GM04503 (cell line): ENCODE measurements around the gene DST.

ENCODE experiments used
- DNase-seq: peaks from one replicate; pipeline ENCODE4 v3.0.0-alpha.2; 2012; ENCODE audit warnings: low read depth

DST gene

DNA sequence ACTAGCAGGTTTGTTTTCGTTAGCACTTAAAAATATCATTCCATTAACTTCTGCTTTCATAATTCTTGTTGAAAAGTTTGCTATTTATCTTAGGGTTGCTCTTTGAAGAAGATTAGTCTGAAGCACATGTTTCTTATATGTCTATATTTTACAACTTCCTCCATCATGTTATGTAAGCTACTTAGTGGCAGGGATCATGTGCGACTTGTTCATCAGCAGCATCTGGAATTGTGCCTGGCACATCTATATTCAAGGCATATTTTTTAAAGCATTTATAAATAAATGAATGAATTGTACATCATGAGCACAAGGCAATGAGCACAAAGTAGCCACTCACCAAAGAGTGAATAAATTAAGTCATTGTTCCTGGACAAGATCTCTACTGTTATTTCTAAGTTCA, 208.1 kb downstream of the DST start:
- DNase-seq = no peak

- no peak for DNase-seq
These were observed 209.6 kb downstream of the DST start for GRCh38 chr6:56433119-56433518.

DNA sequence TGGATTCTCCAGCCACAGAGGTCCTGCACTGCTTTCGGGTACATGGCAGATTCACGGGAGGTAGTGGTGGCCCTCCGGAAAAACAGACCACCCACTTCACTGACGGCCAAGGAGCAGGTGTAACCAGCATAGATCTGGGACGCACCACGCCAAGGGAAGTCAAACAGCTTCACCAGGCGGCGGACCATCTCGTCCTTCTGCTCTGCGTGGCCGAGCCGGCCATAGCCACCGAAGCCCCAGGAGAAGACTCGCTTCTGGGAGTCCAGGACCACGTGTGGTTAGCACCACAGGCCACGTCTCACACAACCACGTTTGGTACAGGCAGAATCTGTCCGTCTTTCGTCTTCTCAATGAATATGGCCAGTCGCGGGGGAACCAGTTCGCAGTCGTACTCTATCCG, 210.5 kb downstream of the DST start:
- DNase-seq = no peak

DNA sequence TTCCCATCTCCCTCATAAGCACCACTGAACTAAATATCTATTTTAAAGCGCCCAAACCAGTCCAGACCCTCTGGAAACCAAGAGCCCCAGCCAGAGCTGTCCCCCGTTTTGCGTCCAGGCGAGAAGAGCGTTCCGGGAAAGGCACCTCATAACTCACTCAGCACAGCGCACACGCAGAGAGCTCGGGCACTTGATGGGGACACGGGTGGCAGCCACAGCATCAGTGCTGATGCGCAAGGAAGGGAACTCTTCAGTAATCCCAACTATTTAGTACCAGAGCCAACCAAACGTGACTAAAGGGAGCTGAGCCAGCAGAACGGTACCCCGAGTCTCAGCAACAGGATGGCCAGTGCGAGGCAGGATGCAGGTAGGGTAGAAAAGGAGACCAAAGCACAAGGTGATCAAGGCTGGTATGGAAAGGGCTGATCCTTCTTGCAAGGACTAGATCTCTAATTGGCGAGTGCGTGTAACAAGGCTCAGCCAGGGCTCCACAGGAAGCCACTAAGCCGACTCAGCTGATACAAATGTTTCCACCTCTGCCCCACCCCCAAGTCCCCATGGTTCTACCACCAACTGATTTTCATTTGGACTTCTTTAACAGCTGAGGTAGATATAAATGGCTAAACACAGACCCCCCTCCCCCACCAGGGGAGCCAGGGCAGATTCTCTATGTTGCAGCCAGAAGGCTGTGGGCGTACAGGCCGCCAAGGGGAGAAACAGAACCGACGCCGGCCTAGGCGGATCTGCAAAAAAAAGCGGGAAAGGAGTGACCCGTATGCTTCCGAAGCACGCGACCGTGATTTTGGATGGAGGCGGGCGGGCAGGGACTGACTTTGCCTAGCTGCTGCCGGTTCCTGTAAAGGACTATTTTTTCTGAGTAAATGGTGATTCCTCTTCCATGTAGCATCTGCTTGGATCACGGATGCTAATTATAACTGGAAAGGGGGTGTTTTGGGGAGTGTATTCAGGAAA, 211.8 kb downstream of the DST start:
- no peak for DNase-seq

DNA sequence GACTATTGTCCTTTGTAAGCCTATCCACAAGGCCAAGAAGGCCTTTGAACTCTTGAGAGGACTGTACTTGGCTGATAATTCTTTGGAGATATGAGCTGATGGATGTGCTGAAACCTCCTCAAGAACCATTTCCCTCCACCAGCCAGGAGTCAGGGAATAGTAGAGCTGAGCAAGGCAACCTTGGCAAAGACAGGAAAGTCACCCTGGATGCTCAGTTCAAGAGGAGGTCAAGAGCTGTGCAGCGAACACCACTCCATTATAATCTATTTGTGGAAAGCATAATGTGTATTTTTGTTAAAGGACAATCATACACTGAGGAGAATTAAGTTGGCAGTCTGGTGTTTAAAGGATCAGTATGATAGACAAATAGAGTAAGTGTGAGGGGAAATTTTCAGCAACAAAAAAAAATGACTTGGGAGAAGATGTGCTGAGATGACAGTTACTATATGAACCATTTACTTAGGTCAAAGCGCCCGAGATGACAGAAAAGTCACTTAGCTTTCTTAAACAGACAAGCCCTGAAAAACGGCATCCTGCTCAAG, 218.1 kb downstream of the DST start:
- no peak for DNase-seq

DNA sequence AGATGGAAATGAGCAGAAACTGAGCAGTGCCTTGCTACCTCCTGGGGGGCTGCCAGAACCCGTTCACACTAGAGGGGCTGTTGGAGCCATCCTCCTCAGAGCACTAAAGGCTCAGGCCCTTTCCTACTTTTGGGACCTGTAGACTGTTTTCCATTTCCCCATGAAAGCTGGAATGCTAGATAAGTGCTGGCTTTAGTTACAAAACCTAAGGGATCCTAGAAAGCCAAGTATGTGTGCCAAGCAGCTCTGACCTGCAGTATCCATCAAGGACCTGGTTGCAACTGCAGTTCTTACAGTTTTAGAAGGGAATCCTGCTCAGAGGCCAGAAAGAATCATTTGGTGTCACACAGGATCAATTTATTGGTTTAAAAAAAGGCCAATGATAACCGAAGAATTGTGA, 218.6 kb downstream of the DST start:
- DNase-seq = no peak

DNA sequence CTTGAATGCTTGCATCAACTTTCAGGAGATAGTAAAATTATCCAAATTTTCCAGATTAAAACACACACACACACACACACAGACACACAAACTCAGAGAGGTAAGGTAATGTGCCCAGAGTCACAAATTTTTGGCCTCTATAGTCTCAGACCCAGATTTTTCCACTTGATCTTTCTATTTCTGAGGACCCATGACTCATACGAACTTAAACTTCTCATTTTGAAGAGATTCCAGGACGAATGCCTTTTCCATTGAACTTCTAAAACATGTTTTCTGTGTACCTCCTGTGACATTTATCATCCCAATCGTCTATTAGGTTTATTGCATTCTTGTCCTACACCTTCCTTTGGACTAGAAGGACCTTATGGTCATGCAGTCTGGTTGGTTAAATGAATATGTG, 222.4 kb downstream of the DST start:
- DNase-seq = no peak

DNA sequence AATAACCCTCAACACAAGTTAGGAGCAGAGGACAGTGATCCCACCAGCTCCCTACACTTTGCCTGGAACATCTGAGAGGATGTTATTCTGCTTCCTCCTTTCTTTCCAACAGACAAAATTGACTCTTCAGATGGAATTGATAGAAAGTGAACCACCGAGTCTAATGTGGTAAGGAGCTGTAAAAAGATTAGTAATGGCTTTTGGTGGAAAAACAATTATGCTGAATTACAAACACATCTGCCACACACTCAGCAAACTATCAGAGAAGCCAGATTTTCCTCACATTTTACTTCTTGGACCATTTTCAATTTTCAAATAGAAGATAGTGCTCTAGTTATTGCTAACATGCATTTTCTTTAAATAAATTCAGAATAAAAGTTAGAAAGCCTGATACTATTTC, 223.5 kb downstream of the DST start:
- DNase-seq = no peak

GRCh38 chr6:56417823-56418222, 224.9 kb downstream of the DST start:
- DNase-seq = no peak

DNA sequence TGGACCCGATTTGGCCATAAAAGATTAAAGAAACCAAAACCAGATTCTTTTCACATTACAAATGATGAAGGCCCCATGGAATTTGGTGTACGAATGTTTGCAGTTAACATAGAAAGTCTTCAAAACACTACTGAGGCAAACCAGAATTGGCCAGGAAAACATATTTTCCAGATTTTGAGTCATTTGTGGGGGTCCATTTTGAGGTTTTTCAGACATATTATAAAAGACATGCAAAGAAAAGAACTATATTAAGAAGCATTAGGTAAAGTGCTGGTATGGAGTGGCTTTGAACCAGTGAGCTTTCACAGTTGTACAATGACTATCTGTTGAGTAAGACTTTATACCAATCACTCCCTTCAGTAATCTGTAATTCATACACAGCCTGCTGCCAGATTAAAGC, 226.4 kb downstream of the DST start:
- peak; percentile 36 for DNase-seq

GRCh38 chr6:56408976-56409375, 233.7 kb downstream of the DST start:
- DNase-seq = no peak
